GM19238 (cell line): ENCODE data around the gene SLC22A16.

Experiments
- DNase-seq: peaks from one replicate; pipeline ENCODE4 v3.0.0; 2011; ENCODE audit warnings: low spot score; ENCODE audit not compliant: insufficient read length

The SLC22A16 gene

DNA sequence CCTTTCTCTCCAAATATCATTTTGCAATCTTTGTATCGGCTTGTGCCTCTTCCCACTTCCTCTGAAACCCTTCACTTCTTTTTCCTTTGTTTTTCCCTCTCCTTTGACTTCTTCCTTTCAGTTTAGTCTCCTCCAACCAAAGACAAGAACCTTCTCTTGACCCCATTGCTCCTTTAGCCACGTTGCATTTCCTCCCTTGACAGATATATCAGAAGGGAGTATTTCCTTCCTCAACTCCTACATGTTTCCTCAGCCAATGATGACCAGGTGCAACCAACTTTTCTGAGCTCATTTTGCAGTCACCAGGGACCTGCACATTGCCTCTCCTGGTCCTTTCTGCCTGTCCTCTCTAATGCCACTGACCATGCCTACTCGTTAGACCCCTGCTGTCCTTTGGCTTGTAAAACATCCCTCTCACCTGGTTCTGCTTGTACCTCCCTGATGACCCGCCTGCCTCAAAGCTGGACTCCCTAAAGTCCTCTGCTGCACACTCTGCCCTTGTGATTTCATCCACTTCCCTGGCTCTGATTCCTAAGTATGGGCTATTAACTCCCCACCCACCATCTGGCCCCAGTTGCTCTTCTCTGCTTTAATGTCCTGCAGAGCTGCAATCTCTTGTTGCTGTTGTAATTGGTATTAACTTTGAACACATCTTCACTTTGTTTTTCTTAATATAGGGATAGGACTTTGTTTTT lies 27.4 kb downstream of the SLC22A16 start:
- DNase-seq = no peak

DNA sequence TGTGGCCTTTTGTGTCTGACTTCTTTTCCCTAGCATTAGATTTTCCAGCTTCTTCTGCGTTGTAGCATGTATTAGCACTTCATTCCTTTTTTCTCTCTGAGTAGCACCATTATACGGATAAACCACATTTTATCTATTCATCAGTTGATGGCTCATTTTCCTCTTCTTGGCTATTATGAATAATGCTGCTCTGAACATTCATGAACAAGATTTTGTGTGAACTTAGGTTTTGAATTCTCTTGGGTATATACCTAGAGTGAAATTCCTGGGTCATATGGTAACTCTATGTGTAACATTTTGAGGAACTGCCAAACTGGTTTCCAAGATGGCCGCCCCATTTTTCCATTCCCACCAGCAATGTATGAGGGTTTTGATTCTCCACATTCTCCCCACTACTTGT lies 28.7 kb downstream of the SLC22A16 start:
- DNase-seq = no peak

DNA sequence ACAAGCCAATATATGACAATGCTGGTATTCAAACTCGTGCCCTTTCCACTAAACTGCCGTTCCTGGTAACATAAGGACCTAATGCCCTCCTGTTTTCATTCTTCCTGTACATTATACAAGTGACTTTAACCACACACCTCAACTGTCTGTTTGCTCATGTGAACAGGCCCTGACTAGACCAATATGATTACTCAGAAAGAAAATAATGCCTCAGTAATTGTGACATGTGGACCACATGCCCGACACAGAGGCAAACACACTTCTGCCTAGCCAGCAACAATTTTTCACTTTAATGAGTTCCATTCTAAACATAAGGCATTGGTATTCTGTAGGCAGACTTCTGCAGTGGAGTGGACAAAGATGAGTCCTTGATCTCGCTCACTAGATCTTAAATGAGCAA lies 30.0 kb downstream of the SLC22A16 start:
- no peak for DNase-seq

DNA sequence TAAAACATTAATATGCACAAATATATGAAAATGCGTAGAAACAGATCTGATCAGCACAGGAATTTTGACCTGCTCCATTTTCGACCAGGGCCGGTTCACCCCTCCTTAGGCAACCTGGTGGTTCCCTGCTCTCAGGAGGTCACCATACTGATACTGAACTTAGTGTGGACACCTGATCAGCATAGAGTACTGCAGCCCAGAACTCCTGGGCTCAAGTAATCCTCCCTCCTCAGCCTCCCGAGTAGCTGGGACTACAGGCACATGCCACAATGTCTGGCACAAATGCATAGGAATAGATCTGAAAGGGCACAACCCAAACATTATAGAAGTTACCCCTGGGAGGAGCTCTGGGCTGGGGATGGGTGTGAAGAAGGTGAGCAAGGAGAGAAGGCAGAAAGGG lies 36.4 kb downstream of the SLC22A16 start:
- no peak for DNase-seq

DNA sequence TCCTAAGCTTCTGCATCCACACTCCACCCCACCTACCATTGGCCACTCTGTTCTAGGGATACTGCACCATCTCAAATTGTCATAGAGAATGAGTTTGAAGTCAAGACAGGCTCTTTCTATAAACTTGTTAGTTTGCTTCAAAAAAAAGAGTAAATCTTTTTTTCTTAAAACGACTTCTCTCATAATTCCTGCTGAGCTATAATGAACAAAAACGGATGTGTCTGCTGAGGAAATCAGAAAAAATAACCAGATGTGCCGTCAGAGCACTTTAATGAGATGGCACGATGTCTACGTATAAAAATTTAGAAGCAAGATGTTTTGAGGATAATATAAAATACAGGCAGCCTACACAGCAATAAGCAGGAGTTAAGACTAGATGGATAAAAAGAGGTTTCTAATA lies 37.1 kb downstream of the SLC22A16 start:
- DNase-seq = no peak

DNA sequence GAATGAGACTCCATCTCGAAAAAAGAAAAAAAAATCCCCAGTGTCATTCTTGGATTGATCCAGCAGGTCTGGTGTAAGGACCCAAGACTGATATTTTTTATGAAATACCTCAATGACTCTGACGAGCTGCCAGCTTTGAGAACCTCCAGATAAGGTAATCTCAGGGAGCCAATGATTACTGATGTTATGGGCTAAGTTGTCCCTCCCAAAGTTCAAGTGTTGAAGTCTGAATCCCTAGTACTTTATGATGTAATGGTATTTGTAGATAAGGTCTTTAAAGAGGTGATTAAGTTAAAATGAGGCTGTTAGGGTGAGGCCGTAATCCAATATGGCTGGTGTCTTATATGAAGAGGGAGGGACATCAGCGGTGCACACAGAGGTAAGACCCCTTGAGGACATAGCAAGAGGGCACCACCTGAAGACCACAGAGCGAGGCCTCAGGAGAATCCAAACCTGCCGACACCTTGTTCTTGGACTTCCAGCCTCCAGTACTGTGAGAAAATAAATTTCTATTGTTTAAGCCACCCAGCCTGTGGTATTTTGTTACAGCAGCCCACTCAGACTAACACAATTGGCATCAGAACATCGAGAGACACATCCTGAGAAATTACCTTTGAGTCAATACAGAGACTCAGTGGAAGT lies 41.3 kb downstream of the SLC22A16 start:
- DNase-seq = no peak

DNA sequence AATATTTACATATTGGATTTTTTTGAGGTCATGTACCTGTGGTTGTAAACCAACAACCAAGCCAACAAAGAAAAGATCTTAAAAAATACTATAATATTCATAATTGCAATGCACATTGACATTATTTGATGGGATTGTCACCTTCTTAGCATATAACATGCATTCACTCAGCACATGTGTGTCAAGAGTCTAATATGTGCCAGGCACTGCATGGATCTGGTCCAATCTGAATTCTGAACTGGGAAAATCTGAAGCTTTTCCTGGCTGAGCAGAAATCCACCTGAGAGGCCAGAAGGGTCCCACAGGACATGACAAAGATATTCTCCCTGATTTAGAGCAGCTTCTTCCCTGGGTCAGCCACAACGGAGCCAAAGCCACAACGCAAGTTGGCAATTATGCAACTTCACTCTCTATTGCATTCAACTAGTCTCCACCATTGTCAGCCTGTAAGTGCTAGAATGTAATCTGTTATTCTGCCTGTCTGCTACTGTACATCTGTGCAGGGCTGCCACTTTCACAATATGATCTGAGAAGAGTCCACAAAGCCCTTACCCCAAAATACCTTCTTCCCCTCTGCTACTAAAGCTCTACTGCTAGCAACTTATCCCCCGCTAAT lies 44.0 kb downstream of the SLC22A16 start:
- DNase-seq = no peak

DNA sequence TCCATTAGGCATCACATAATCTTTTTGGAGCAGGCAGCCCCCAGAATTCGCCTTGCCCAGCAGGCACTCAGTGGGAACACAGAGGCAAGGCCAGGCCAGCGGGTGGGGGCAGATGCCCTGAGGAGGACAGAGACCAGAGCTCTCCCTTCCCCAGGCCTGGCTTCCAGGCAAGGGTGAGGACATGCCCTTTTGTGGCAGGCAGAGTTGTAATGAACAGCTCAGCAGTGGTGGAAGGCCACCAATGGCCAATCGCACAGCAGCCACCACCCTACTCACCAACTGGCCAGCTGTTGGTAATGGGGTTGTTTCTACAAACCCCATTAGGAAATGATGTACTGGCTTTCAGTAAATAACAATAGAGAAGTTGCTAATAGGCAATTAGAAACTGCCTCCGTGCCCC lies 45.7 kb downstream of the SLC22A16 start:
- DNase-seq = no peak

DNA sequence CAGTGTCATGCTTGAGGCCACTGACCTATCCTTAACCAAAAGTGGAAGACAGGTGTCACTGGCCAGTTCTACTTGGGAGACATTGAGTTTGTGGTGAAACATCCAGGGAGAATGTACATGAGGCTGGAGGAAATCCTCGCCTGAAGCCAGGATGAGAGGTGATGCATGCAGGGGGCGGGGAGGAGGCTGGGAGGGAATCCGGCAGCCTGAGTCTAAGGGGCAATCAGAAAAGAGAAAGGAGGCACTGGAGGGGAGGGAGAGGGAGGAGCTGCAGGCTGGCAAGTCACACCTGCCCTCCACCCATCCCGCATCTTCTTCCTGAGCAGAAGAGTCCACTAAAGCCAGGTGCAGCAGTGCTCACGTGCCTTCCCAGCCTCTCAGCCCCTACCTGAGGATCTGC lies 46.2 kb downstream of the SLC22A16 start:
- DNase-seq = no peak

DNA sequence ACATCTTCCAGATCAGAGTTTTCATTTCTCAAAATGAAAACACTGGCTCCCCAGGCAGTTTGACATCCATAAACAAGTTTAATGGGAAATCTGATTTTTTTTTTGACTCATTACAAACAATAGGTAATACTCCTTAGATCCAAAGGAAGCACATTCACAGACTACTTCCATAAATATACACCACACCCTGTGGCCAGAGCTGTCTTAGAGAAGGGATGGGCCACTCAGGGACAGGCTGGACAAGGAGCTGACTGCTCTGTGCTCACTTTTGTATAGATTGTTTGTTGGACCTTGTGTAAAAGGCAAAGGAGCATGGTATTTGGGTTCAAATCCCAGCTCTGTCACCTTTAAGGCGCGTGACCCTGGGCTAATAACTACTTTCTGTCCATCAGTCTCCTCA lies 48.3 kb downstream of the SLC22A16 start:
- DNase-seq = no peak

DNA sequence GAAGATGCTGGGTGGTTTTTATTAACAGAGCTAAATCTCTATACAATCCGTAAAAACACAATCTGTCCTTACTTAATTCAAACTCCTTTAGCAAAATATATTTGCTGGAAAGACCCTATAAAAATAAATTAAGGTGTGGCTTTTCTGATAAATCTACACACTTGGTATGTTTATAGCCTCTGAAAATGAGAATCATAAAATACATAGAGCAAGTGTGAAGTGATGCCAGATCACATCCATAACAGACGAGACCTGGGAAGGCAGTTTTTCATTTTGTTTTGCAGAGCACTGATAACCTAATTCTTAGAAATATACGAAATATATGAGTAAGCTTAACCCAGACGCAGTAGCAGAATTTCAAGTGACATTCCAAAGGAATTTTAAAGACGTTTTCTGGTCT lies 50.6 kb downstream of the SLC22A16 start:
- DNase-seq = no peak

DNA sequence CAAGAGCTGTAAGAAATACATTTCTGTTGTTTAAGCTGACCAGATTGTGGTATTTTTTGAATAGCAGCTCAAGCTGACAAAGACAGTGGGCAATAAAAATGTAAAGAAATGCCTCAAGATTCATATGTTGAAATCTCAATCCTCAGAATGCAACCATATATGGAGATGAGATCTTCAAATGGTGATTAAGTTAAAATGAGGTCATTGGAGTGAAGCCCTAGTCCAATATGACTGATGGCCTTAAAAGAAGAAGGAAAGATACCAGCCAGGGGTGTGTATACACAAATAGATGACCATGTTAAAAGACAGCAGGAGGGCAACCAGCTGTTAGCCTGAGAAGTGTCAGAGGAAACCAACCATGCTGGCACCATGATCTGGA lies 54.0 kb downstream of the SLC22A16 start:
- DNase-seq = no peak

DNA sequence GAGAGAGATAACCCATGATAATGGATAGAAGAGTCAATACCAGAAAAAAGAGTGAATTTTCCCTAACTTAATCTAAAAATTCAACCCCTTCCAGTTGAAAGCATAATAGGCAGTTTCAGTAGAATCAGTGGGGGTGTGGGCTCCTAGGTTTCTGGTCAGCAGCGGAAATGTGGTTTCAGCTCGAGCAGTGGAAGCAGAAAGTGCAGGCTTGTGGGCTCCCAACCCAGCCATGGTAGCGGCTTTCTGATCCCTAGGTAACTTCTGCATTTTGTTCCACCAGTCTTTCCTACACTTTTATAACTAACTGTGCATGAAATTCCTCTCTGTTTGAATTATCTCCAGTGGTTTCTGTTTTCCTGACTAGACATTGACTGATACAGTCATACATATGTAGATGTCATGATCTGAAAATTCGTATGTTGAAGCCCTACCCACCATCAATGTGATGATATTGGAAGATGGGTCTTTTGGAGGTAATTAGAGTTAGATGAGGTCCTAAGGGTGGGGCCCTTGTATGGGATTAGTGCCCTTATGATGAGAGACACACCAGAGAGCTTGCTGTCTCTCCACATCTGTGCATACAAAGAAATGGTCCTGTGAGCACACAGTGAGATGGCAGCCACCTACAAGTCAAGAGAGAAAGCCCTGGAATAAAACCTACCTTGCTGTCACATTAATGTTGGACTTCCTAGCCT lies 54.5 kb downstream of the SLC22A16 start:
- no peak for DNase-seq

DNA sequence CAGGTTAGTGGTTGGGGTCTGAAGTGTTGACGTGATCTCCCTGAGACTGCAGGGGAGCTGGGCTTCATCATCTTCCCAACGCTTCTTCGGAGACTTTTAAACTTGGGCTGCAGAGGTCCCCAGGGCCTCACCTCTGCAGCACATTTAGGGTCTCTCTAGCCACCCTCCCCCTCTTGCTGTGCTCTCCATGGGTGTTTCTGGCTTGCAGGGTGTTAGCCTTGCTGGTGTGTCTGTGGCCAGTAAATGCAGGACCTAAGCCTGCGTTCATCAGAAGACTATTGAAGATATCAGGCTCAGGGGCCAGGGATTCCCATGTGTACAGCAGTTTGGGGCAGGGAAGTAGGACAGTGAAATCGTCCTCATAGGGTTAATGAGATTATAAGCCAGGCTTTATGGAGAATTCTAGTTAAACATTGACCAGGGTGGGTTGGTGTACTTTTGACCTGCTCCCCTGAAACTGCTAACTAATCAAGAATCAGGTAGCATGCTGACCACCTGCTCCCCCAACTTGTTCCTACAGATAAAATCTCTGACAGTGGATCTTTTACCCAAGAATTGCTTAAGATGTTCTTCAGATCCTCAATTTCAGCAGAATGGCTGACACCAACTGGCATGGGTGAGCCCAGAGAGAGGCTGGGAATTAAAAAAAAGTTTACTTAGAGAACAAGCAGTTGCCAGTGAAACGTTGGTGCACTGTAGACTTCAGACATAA lies 57.2 kb downstream of the SLC22A16 start:
- DNase-seq = no peak

DNA sequence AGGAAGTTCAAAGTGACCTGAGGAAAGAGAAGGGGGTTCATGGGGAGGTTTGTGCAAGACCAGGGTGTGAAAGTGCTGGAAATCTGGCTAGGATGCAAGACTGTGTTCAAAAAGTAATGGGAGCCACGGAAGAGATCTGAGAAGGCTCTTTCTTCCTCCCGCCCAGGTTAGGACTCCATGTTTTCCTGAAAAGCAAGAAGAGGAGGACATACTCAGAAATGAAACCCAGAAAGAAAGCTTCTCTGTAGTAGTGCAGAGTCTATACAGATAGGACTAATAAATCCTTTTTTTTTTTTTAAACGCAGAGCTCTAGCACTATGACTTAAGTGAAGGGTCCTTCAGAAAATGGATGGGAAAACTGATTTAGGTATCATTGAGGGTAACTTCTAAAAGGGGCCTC lies 57.8 kb downstream of the SLC22A16 start:
- no peak for DNase-seq

DNA sequence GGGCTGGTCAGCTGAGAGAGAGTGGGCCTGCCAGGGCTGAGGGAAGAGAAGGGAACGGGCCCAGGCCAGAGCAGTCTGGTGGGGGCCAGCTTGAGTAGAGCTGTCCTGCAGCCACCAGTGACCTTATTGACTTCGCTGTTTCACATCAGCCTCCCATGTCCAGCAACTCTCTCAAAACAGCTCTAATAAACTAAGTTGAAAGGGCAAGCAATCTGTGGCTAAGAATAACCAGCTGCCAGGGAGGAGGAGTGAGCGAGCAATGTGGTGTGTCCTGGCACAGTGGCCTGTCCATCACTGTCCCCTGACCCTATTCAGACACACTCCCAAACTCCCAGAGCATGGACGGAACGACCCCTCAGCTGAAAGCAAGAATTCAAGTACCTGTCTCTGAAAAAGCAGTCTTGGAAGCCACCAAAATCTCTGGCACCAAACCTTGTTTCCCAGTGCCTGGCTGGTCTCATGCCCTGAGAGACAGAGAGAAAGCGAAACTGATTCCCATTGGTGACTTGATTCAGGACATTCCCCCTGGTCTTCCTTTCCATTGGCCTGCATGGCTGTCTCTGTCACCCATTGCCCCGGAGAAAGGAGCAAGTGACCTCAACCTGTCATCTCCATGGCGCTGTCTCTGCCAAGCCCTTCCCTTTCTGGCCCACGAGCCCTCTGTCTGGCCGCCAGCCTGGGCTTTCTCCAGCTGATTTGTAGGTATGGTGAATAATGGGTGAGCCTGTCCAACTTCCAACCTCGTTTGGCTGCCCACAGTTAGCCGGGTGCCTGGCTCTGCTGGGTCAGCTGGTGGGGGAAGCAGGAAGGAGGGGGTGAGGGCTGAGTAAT lies 61.1 kb downstream of the SLC22A16 start, which contains the start of gene DDO:
Gene DDO (minus strand): TSS at position 490 of the 831 bp plus-strand sequence. CDS start 2,113 bp downstream, outside the sequence.
- DNase-seq = peak; percentile 15

DNA sequence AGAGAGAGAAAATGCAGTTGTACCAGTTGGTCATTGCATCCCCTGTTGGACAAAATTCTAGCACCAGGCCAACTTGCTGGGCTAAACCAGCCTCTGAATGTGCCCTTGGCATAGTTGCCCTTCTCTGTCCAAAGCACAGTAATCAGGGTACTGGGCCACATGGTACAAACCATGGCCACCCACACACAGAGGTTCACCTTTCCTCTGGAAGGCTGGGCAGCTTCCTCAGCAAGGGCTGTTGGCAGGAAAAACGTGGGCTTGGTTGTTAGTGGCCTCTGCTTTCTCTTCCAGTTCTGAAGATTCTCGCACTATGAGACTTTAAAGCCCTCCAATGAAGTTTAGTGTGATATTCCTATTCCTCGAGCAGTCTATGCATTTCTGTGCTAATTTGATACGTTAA lies 61.7 kb downstream of the SLC22A16 start:
- DNase-seq = no peak

DNA sequence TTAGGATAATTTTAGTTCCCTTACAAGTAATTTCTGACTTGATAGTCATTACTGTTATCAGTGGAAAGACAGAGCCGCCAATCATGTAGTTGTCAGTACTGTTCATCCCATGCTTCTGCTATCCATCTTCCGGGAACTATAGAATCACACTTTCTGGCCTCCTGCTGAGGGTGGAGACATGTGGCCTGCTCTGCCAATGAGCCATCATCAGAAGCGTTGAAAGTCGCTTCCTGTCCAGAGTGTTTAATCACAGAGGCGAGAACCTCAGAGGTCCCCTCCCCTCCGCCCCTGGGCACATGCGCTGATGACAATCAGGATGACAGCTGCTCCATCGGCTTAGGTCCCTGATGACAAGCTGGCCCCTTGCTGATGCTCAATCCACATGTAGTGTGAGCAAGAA lies 64.1 kb downstream of the SLC22A16 start:
- DNase-seq = no peak

DNA sequence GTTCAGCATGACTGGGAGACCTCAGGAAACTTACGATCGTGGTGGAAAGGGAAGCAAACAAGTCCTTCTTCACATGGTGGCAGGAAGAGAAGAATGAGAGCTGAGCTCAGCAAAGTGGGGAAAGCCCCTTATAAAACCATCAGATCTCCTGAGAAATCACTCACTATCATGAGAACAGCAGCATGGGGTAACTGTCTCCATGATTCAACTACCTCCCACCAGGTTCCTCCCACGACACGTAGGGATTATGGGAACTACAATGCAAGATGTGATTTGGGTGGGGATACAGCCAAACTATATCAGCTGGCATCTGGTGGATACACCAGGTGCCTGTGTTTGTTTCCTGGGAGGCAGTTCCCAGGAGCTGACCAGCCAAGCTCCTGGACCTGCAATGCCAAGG lies 65.9 kb downstream of the SLC22A16 start:
- DNase-seq = no peak

DNA sequence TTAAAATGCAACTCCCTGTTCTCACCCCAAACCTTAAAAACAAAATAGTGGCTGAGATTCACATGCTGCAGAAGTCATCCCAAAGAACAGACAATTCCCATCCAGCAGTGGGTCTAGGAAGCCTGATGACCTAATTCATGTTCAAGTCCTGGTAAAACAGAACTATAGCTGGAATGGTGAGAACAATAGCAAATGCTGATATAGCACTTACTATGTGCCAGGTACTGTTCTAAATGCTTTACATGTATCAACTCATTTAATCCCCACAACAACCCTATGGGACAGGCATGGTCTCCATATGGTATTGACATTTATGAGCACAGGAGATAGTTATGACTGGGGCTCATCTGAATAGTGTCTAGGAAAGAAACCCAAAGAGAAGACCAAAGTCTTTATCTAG lies 66.6 kb downstream of the SLC22A16 start:
- no peak for DNase-seq

DNA sequence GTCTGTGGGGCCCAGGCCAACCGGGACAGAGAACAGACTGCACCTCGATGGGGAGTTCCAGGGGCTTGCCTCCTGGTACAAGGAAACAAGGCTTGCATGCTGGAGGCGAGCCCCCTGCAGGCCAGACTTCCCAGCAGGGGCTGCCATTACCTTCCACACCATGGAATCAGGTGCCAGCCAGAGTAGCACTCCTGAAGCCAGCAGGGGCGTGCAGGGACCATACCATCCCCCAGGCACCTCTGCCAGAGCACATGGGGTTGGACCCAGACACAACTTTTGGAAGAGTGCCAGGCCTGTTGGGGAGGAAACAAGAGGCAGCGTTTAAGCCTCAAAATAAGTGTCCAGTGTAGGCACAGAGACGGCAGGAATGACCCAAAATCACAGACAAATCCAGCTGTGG lies 67.5 kb downstream of the SLC22A16 start:
- no peak for DNase-seq
